Upper lobe of left lung (tissue), 4 donors: Measurements from ENCODE around the gene GLT8D2.

Experiments
- EP300 ChIP-seq, 4 donors: sonication (generic); formaldehyde crosslinking; IDR thresholded peaks; one replicate each; pipeline ENCODE4 v1.5.1; 2017; ENCODE audit warnings: antibody characterized with exemption in 4 of 4, control low read depth in 2 of 4
- POLR2A ChIP-seq, 4 donors: fragments of 450-650 bp; IDR thresholded peaks; one replicate each; pipeline ENCODE4 v1.5.1; 2016 to 2017; ENCODE audit warnings: antibody characterized with exemption in 4 of 4, mild to moderate bottlenecking in 2 of 4
- POLR2AphosphoS5 ChIP-seq, 2 donors: sonication (generic); formaldehyde crosslinking; IDR thresholded peaks; one replicate each; pipeline ENCODE4 v1.5.1; 2017; ENCODE audit warnings: antibody characterized with exemption in 2 of 2
- TF ChIP-seq, protein P1 (sequence below), 6 experiments: fragments of 450-650 bp in 4 of 6; fragments of 200-600 bp in 2 of 6; sonication (generic) in 2 of 6; IDR thresholded peaks; one replicate each; pipeline ENCODE4 v1.5.1; 2016 to 2019; ENCODE audit warnings: antibody characterized with exemption in 6 of 6

DNA sequence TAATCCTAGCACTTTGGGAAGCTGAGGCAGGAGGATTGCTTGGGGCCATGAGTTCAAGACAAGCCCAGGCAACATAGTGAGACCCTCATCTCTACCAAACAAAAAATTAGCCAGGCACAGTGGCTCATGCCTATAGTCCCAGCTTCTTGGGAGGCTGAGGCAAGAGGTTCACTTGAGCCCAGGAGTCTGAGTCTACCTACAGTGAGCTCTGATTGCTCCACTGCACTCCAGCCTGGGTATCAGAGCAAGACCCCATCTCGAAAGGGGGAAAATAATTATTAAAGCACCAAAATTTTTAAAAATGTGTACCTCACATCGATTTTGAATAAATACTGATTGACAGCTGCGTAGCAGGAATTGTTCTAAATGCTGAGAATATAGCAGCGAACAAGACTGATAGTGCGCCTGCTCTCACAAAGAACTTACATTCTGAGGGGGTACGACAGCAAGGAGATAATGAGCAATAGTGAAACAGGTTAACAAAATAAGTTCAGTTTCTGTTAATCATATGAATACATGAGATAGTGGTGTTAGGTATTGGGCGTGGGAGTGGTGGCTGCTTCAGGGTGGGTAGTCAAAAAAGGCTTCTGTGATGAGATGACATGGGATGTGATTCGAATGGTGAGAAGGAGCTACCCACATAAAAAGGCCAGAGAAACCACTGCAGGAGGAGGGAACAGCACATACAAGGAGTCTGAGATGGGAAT is 33.9 kb upstream of the GLT8D2 start:
- TF ChIP-seq, protein P1, sequence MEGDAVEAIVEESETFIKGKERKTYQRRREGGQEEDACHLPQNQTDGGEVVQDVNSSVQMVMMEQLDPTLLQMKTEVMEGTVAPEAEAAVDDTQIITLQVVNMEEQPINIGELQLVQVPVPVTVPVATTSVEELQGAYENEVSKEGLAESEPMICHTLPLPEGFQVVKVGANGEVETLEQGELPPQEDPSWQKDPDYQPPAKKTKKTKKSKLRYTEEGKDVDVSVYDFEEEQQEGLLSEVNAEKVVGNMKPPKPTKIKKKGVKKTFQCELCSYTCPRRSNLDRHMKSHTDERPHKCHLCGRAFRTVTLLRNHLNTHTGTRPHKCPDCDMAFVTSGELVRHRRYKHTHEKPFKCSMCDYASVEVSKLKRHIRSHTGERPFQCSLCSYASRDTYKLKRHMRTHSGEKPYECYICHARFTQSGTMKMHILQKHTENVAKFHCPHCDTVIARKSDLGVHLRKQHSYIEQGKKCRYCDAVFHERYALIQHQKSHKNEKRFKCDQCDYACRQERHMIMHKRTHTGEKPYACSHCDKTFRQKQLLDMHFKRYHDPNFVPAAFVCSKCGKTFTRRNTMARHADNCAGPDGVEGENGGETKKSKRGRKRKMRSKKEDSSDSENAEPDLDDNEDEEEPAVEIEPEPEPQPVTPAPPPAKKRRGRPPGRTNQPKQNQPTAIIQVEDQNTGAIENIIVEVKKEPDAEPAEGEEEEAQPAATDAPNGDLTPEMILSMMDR (IDR thresholded peaks at IDR 0.05): no peak
- TF ChIP-seq POLR2AphosphoS5 (IDR thresholded peaks at IDR 0.05) (no peak), POLR2A (IDR thresholded peaks at IDR 0.05) (no peak), EP300 (IDR thresholded peaks at IDR 0.05) (no peak)
